ENCODE results near the gene PRMT7.

Gene PRMT7

DNA sequence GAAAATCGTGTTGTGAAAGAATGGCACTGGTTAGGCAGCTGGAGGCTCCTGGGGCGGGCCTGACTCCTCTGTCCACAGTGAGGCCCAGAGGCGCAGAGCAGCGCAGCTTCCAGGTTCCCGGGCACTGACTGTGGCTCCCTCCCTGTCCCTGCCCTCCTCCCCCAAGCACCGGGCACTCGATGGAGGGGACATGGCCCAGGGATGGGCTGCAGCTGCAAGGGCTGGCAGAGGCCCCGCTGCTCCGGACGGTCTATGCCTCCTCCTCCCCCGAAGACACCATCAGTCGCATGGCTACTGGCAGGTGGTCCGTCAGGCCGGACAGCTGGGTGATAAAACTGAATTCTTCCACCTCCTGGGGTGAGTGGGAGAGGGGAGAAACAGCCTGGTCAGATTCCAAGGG lies 50.1 kb downstream of the PRMT7 start:
- TF ChIP-seq, protein P1, sequence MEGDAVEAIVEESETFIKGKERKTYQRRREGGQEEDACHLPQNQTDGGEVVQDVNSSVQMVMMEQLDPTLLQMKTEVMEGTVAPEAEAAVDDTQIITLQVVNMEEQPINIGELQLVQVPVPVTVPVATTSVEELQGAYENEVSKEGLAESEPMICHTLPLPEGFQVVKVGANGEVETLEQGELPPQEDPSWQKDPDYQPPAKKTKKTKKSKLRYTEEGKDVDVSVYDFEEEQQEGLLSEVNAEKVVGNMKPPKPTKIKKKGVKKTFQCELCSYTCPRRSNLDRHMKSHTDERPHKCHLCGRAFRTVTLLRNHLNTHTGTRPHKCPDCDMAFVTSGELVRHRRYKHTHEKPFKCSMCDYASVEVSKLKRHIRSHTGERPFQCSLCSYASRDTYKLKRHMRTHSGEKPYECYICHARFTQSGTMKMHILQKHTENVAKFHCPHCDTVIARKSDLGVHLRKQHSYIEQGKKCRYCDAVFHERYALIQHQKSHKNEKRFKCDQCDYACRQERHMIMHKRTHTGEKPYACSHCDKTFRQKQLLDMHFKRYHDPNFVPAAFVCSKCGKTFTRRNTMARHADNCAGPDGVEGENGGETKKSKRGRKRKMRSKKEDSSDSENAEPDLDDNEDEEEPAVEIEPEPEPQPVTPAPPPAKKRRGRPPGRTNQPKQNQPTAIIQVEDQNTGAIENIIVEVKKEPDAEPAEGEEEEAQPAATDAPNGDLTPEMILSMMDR (conservative IDR thresholded peaks at IDR 0.05), result no peak
- TF ChIP-seq ZFX (IDR thresholded peaks at IDR 0.05), result no peak
- no peak overlapping the region for H3K27ac ChIP-seq

DNA sequence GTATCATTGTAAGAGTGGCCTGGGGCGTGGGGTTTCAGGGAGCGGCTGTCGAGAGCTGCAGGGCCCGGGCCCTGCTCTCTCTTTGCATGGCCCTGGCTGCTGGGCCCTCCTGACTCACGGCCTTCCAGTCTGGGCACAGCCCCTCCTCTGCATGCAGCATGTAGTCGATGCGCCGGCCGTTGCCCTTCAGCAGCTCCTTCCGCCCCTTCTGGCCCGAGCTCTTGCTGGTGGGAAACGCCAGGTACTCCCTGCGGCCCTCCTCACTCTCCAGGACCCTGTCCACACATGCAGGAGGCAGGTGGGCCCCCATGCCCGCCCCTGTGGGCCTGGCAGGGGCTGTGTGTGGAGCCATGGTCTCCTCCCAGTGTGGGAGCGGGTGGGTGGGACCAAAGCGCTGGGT lies 50.7 kb downstream of the PRMT7 start:
- TF ChIP-seq ZFX (IDR thresholded peaks at IDR 0.05), result no peak
- TF ChIP-seq, protein P1 (conservative IDR thresholded peaks at IDR 0.05), result no peak
- no peak overlapping the region for H3K27ac ChIP-seq

DNA sequence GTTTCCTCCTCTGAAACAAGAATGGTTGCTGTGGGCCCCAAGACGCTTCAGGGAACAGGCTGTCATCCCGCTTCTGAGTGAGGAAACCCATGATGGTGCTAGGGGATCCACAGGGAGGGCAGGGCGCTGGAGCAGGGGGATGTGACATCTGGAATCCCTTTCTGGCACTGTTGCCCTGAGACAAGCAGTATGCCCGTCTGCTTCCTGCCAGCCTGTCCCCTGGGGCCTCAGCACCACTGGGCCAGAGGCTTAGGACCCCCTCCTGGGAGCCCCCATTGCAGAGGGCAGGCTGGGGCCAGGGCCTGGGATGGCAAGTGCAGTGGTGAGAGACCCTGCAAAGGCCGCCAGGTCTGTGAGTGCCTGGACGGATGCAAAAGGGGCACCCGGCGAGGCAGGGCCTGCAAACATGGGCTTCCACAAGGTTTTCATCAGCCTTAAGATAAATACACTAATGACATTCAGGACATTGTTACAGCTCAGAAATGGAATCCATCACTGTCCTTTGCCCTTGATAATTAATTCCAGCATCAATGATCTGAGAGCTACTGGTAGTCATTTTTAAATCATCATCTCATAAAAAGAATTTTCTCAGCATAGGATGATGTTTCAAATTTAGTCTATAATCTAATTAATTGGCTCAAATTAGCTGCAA lies 51.6 kb downstream of the PRMT7 start:
- H3K27ac ChIP-seq, result no peak overlapping the region
- TF ChIP-seq, protein P1 (conservative IDR thresholded peaks at IDR 0.05), result no peak
- no peak for TF ChIP-seq ZFX (IDR thresholded peaks at IDR 0.05)

DNA sequence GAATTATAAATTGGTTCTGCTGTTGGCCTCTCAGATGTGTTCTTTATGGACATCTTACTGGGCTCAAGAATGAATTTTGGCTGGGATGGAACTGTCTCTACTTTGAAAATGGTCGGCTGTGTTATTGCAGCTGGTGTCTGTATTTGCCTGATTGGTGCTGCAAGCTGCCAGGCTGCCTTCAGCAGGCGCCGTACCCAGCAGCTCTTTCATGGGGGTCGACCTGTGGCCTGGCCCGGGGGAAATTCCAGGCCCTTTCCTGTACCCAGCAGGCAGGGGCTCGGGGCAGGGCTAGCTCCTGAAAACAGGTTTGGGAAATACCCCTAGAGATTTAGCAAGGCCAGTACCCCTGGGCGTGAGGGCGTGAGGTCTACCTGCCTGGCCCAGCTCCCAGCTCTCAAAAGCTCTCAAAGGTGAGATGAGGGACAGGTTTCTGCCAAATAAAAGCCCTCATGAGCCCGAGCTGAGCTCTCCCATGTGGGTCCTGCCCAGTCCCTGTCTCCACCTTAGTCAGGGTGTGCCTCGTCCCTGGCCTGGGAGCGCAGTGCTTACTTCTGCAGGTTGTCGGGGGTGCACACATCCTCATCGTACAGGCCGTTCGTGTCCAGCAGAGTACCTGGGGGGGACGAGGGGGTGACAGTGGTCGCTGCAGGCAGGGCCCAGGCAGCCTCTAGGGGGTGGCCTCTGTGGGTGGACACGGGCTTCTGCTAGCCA lies 52.3 kb downstream of the PRMT7 start:
- no peak overlapping the region for H3K27ac ChIP-seq

DNA sequence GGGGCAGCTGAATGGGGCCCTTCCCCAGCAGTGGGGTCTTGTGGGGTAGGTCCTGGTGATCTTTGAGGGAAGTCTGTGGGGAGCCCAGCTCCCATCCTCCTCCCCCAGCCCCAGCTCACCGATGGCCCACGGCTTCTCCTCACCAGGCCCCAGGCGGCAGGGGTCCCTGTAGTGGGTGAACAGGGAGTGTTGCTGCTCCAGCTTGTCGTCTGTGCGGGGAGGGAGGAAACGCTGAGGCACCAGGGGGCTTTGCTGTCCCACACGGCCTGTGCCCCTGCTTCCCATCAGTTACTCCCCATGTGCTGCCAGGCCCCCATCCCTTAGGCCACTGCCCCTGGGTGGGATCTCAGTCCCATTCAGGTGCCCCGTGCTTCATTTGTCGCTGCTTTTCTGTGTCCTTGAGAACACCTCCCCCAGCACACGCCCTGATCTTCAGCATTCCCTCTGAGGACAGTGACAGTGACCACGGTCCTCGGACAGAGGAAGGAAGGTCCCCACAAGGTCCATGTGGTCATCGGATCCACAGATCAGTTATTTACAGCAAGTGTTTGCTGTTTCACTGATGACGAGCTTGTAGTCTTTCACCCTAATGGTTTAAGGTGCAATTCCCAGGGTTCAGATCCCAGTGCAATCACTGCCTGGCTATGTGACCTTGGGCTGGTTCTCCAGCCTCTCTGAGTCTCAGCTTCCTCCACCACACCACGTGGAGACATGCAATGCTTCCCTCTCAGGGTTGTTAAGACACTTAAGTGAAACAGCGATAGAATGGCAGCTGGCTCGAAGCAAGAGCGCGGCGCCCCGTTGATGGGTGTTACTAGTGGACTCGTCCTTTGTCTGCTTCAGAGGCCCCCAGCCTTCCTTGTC lies 53.1 kb downstream of the PRMT7 start:
- H3K27ac ChIP-seq, result no peak overlapping the region
- TF ChIP-seq, protein P1 (conservative IDR thresholded peaks at IDR 0.05), result no peak
- no peak for TF ChIP-seq ZFX (IDR thresholded peaks at IDR 0.05)

More for the DNA sequence above, 52.3 kb downstream of the PRMT7 start:
- no peak for TF ChIP-seq ZFX (IDR thresholded peaks at IDR 0.05)
- TF ChIP-seq, protein P1 (conservative IDR thresholded peaks at IDR 0.05), result no peak

DNA sequence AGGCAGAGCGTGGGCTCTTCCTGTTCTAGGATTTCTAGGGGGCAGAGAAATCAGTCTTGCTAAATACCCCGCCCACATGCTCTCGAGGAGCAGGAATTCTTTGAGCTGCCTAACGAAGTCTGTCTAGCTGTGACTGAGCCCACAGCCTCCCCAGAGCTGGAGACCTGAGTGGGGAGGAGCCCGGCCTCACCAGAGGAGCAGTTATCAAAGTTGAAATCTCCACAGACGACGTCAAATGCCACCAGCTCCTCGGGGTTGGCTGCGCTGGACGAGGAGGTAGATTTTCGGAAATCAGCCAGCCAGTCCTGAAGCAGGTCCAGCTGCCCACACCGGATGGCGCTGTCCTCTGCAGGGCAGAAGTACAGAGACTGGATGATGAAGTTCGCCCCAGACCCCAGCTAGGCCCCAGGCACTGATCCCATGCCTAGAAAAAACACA lies 53.8 kb downstream of the PRMT7 start:
- H3K27ac ChIP-seq, result no peak overlapping the region
- no peak for TF ChIP-seq ZFX (IDR thresholded peaks at IDR 0.05)
- TF ChIP-seq, protein P1 (conservative IDR thresholded peaks at IDR 0.05), result no peak; the same call in 1 of the 2 replicates
